Ishikawa (cell line): Measurements from ENCODE around the gene COL11A1.

Source experiments
- CEBPB ChIP-seq: IDR thresholded peaks from 2 replicates; pipeline ENCODE4 v1.6.1; 2012
- CREB1 ChIP-seq: IDR thresholded peaks from 2 replicates; pipeline ENCODE4 v1.6.1; 2012; ENCODE audit warnings: low read depth
- EGR1 ChIP-seq: IDR thresholded peaks from 2 replicates; pipeline ENCODE4 v1.6.1; 2012
- EP300 ChIP-seq: IDR thresholded peaks from 2 replicates; pipeline ENCODE4 v1.6.1; 2012; ENCODE audit warnings: borderline replicate concordance
- FOXM1 ChIP-seq: IDR thresholded peaks from 2 replicates; pipeline ENCODE4 v1.6.1; 2012; ENCODE audit warnings: low read depth, borderline replicate concordance
- NFIC ChIP-seq: IDR thresholded peaks from 2 replicates; pipeline ENCODE4 v1.6.1; 2012
- RAD21 ChIP-seq: IDR thresholded peaks from 2 replicates; pipeline ENCODE4 v1.6.1; 2012; ENCODE audit warnings: low read depth
- TAF1 ChIP-seq: IDR thresholded peaks from 2 replicates; pipeline ENCODE4 v1.6.1; 2012; ENCODE audit warnings: low read depth, mild to moderate bottlenecking
- TCF12 ChIP-seq: IDR thresholded peaks from 2 replicates; pipeline ENCODE4 v1.6.1; 2012; ENCODE audit warnings: low read depth
- TEAD4 ChIP-seq: IDR thresholded peaks from 2 replicates; pipeline ENCODE4 v1.6.1; 2012
- YY1 ChIP-seq: IDR thresholded peaks from 2 replicates; pipeline ENCODE4 v1.6.1; 2012; ENCODE audit warnings: low read depth
- ZBTB7A ChIP-seq: IDR thresholded peaks from 2 replicates; pipeline ENCODE4 v1.6.1; 2012; ENCODE audit warnings: low read depth
- TF ChIP-seq, protein P1 (sequence below): IDR thresholded peaks from 2 replicates; pipeline ENCODE4 v1.6.1; 2012; ENCODE audit warnings: low read depth, mild to moderate bottlenecking
- TF ChIP-seq, protein P2 (sequence below): IDR thresholded peaks from 2 replicates; pipeline ENCODE4 v1.6.1; 2012
- TF ChIP-seq, protein P3 (sequence below): IDR thresholded peaks from 2 replicates; pipeline ENCODE4 v1.6.1; 2012

The COL11A1 gene

DNA sequence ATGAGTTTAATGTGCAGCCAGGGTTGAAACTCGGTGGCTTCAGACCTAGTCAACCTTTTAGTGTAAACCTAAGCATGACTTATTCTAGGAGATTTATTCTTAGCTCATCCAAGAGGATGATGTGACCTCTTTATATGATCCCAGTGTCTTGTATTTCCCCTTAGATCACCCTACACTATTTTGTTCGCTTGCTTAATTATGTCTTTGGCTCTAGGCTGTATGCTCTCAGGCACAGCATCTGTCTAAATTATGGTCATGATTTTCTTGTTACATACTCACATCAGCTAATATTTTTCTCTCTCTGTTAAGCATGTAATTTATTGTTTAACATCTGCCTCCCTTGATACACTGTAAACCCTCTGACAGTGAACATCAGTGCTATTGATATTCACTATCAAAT is 19.1 kb downstream of the COL11A1 start:
- TF ChIP-seq TEAD4 (no peak), YY1 (no peak), EP300 (no peak), CREB1 (no peak), CEBPB (no peak)
- TF ChIP-seq, protein P1, sequence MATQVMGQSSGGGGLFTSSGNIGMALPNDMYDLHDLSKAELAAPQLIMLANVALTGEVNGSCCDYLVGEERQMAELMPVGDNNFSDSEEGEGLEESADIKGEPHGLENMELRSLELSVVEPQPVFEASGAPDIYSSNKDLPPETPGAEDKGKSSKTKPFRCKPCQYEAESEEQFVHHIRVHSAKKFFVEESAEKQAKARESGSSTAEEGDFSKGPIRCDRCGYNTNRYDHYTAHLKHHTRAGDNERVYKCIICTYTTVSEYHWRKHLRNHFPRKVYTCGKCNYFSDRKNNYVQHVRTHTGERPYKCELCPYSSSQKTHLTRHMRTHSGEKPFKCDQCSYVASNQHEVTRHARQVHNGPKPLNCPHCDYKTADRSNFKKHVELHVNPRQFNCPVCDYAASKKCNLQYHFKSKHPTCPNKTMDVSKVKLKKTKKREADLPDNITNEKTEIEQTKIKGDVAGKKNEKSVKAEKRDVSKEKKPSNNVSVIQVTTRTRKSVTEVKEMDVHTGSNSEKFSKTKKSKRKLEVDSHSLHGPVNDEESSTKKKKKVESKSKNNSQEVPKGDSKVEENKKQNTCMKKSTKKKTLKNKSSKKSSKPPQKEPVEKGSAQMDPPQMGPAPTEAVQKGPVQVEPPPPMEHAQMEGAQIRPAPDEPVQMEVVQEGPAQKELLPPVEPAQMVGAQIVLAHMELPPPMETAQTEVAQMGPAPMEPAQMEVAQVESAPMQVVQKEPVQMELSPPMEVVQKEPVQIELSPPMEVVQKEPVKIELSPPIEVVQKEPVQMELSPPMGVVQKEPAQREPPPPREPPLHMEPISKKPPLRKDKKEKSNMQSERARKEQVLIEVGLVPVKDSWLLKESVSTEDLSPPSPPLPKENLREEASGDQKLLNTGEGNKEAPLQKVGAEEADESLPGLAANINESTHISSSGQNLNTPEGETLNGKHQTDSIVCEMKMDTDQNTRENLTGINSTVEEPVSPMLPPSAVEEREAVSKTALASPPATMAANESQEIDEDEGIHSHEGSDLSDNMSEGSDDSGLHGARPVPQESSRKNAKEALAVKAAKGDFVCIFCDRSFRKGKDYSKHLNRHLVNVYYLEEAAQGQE: no peak
- TF ChIP-seq, protein P2, sequence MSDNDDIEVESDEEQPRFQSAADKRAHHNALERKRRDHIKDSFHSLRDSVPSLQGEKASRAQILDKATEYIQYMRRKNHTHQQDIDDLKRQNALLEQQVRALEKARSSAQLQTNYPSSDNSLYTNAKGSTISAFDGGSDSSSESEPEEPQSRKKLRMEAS: no peak

DNA sequence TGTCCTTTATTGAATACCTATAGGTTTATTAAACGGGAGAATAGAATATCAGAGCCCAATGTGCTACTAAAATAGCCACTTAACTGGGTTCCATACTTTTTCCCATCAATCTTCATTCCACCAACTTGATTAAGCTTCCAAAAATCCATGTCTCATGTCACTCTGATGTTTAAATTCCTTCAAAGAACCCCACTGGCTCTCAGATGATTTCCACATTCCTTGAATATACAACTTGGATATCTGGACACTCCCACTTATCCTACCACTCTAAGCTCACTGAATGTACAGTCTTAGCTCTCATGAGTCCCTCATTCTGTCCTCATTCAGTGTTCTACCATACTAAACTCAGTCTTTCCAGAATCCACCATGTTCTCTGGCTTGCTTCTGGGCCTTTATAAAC is 21.1 kb downstream of the COL11A1 start:
- TF ChIP-seq CEBPB (no peak), NFIC (no peak), RAD21 (no peak), CREB1 (no peak), TEAD4 (no peak)
- TF ChIP-seq, protein P2: no peak
- TF ChIP-seq, protein P3, sequence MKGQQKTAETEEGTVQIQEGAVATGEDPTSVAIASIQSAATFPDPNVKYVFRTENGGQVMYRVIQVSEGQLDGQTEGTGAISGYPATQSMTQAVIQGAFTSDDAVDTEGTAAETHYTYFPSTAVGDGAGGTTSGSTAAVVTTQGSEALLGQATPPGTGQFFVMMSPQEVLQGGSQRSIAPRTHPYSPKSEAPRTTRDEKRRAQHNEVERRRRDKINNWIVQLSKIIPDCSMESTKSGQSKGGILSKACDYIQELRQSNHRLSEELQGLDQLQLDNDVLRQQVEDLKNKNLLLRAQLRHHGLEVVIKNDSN: no peak
- TF ChIP-seq, protein P1: no peak

DNA sequence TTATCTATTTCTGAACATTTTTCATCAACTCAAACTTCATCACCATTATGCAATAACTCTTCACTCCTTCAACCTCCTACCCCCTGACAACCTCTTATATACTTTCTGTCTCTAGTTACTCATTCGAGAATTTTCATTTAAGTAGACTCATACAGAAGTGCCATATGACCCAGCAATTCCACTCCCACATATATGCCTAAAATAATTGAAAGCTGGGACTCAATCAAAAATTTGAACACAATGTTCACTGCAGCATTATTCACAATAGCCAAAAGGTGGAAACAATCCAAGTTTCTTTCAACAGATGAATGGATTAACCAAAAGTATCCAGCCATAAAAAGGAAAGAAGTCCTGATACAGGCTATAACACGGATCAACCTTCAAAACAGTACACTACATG is 24.1 kb downstream of the COL11A1 start:
- no peak for TF ChIP-seq TEAD4
- no peak for TF ChIP-seq TCF12
- TF ChIP-seq, protein P2: no peak
- TF ChIP-seq, protein P1: no peak
- TF ChIP-seq CEBPB: no peak
- no peak for TF ChIP-seq EP300
- TF ChIP-seq, protein P3: no peak
- TF ChIP-seq FOXM1: no peak
- no peak for TF ChIP-seq TAF1
- TF ChIP-seq CREB1: no peak
- TF ChIP-seq ZBTB7A: no peak
- no peak for TF ChIP-seq YY1
- TF ChIP-seq EGR1: no peak
- no peak for TF ChIP-seq RAD21
- no peak for TF ChIP-seq NFIC

DNA sequence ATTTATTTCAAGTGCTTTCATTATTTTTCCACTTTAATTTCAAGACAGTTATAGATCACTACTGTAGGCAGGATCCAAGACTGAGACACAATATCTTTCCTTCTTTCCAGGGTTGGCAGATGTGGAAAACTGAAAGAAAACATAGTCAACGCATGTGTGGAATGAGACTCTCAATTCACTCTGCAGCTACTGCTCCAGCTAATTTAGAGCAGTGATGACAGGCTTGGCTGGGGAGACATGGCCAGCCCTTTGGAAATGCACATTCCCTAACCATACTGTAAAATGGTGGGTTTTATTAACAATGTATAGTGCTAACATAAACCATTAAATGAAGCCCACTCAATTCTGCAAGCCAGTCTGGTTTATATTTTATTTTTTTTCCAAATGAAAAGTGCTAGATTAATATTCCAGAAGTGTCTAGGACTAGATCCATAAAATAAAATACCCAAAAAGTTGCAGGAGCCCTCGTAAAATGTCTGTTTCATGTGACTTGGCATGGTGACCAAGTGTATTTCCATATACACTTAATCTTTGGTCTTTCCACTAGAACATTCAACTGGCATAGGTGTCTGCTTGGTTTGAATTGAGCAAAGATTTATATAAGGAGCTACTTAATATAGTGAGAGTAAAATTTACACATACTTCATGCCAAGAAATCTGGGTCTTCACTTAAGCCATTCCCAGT is 32.9 kb downstream of the COL11A1 start:
- TF ChIP-seq, protein P1: no peak
- TF ChIP-seq TAF1 (no peak), TCF12 (no peak), ZBTB7A (no peak), CREB1 (no peak), NFIC (no peak), TEAD4 (no peak), RAD21 (no peak), EP300 (no peak), EGR1 (no peak)
- TF ChIP-seq, protein P2: no peak
- TF ChIP-seq, protein P3: no peak
